Hematopoietic multipotent progenitor cell treated with erythropoietin and hydrocortisone succinate and interleukin-3 and kit ligand, for 8 days (in vitro differentiated cells): ENCODE data around the gene PCDHB16.
"Not testable (repeated sequence)": the region's sequence is repeated elsewhere in the genome, so short reads cannot be mapped to it uniquely, and the experiment has no call there.

ENCODE experiments used
- DNase-seq: peaks from one replicate; pipeline ENCODE4 v3.0.0-alpha.2; 2015

Gene PCDHB16

DNA sequence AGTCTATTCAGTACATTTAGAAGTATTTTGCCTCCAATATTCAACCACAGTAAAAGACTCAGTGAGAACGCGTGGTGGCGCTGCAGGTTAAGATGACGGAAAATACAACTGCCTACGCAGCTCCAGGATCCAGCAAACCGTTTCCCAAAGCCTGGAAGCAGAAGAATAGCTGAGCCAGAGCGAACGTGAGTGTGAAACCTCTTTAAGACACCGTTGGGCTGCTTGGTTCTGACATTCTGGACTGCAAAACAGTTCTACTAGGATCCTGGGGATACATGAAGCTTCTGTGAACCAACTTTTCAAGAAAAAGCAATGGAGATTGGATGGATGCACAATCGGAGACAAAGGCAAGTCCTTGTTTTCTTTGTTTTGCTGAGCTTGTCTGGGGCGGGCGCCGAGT is at the start of gene PCDHB16:
PCDHB16 (plus strand) TSS at position 140 of the 400 bp plus-strand sequence; CDS start at position 313, 173 bp downstream.
- DNase-seq = no peak

- peak; percentile 13 for DNase-seq
Measured at GRCh38 chr5:141135030-141135717, 47.0 kb upstream of the PCDHB16 start, which contains the start of gene PCDHB5. PCDHB5 (plus strand) TSS chr5:141135206; CDS start chr5:141135435, 229 bp downstream.

DNA sequence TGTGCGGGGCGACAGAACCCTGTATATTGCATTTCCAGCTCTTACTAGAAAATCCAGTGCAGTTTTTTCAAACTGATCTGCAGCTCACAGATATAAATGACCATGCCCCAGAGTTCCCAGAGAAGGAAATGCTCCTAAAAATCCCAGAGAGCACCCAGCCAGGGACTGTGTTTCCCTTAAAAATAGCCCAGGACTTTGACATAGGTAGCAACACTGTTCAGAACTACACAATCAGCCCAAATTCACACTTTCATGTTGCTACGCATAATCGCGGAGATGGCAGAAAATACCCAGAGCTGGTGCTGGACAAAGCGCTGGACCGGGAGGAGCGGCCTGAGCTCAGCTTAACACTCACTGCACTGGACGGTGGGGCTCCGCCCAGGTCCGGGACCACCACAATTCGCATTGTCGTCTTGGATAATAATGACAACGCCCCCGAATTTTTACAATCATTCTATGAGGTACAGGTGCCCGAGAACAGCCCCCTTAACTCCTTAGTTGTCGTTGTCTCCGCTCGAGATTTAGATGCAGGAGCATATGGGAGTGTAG is 46.4 kb upstream of the PCDHB16 start:
- DNase-seq = no peak

GRCh38 chr5:141137346-141137745 is 44.8 kb upstream of the PCDHB16 start:
- DNase-seq = not testable (repeated sequence)

- DNase-seq = no peak
Measured at GRCh38 chr5:141149812-141150211, 32.4 kb upstream of the PCDHB16 start, which contains the start of gene PCDHB6. PCDHB6 (plus strand) TSS chr5:141150057; CDS start chr5:141150258, 201 bp downstream.

- DNase-seq = no peak
Measured at GRCh38 chr5:141150224-141150992, 31.8 kb upstream of the PCDHB16 start.

GRCh38 chr5:141150993-141151325 is 31.2 kb upstream of the PCDHB16 start:
- DNase-seq = no peak

DNA sequence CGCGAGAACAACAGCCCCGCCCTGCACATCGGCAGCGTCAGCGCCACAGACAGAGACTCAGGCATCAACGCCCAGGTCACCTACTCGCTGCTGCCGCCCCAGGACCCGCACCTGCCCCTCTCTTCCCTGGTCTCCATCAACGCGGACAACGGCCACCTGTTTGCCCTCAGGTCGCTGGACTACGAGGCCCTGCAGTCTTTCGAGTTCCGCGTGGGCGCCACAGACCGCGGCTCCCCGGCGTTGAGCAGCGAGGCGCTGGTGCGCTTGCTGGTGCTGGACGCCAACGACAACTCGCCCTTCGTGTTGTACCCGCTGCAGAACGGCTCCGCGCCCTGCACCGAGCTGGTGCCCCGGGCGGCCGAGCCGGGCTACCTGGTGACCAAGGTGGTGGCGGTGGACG is 30.6 kb upstream of the PCDHB16 start:
- not testable (repeated sequence) for DNase-seq

DNA sequence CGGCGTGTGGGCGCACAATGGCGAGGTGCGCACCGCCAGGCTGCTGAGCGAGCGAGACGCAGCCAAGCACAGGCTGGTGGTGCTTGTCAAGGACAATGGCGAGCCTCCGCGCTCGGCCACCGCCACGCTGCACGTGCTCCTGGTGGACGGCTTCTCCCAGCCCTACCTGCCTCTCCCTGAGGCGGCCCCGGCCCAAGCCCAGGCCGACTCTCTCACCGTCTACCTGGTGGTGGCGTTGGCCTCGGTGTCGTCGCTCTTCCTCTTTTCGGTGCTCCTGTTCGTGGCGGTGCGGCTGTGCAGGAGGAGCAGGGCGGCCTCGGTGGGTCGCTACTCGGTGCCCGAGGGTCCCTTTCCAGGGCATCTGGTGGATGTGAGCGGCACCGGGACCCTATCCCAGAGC is 30.1 kb upstream of the PCDHB16 start:
- not testable (repeated sequence) for DNase-seq

GRCh38 chr5:141155540-141156374 is 26.4 kb upstream of the PCDHB16 start:
- no peak for DNase-seq

- not testable (repeated sequence) for DNase-seq
Measured at GRCh38 chr5:141157356-141157755, 24.8 kb upstream of the PCDHB16 start.

DNA sequence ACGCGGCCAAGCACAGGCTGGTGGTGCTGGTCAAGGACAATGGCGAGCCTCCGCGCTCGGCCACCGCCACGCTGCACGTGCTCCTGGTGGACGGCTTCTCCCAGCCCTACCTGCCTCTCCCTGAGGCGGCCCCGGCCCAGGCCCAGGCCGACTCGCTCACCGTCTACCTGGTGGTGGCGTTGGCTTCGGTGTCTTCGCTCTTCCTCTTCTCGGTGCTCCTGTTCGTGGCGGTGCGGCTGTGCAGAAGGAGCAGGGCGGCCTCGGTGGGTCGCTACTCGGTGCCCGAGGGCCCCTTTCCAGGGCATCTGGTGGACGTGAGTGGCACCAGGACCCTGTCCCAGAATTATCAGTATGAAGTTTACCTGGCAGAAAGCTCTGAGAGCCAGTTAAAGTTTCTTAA is 24.3 kb upstream of the PCDHB16 start:
- DNase-seq = not testable (repeated sequence)

DNA sequence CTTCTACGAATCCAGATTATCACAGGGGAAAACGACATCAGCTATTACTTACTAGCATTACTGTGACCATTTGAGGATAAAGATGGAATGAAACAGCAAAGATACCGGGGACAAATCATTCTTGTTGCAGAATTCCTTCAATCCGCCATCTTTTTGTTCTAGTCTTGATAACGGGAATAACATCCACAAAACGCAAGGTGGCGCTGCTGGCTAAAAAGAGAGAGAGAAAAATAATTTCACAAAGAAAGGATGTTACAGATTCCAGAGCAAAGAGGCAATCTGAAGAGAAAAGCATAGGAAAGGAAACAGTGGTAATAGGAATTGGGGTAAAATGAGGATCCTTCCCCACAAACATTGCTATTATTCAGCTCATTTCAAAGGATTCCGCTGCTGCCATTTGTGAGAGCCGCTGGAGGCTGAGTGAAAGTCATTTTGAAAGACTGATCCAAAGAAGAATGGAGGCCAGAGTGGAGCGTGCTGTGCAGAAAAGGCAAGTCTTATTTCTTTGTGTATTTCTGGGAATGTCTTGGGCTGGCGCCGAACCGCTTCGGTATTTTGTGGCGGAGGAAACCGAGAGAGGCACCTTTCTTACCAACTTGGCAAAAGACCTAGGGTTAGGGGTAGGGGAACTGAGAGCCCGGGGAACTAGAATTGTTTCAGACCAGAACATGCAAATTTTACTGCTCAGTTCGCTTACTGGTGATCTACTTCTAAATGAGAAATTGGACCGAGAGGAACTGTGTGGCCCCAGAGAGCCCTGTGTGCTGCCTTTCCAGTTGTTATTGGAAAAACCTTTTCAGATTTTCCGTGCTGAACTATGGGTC is 9.6 kb upstream of the PCDHB16 start, which contains the start of gene PCDHB7:
PCDHB7 (plus strand) TSS at position 264 of the 824 bp plus-strand sequence; CDS start at position 456, 192 bp downstream.
- peak; percentile 29 for DNase-seq

GRCh38 chr5:141174291-141175104 is 7.7 kb upstream of the PCDHB16 start:
- DNase-seq = not testable (repeated sequence)

DNA sequence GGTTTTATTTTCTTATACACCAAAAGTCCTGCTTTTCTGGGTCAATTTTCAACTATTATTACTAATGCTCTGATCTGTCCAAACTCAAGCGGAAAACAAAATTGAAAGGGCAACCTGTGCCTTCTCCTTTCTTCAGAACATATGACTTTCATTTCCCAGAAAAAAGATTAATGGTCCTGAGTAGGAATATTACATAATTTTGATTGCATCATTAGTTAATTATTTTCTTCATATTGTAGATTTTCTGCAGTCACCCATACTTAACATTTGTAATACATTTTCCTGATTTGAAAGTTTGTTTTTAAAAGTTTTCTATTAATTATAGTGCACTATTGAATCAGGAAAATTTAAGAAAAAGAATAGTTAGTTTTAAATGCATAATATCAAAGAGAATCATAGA is 6.3 kb upstream of the PCDHB16 start:
- DNase-seq = no peak

- not testable (repeated sequence) for DNase-seq
Measured at GRCh38 chr5:141177577-141178191, 4.5 kb upstream of the PCDHB16 start, which contains the start of gene PCDHB8. PCDHB8 (plus strand) TSS chr5:141177790; CDS start chr5:141178035, 245 bp downstream.

GRCh38 chr5:141179371-141179770 is 2.8 kb upstream of the PCDHB16 start:
- DNase-seq = not testable (repeated sequence)

- DNase-seq = not testable (repeated sequence)
Measured at GRCh38 chr5:141179876-141180275, 2.3 kb upstream of the PCDHB16 start.

DNA sequence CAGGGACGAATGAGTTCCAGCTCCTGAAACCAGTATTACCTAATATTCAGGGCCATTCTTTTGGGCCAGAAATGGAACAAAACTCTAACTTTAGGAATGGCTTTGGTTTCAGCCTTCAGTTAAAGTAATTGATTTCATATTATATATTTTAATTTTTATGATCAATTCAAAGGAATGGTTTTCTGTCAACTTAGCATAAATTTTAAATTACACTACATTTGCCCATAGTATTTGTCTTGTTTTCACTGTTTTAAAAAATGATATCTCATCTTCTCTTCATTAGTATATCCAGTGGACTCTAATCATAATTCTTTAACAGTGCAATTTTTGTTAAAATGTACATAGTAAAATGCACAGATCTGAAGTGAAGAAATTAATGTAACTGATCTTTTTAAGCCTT is 1.9 kb upstream of the PCDHB16 start:
- DNase-seq = no peak
